Activated CD8-positive, alpha-beta T cell treated with anti-CD3 and anti-CD28 coated beads, Interleukin-2, amount 10 ng/mL, durations not matched to agents 7 days and 5 days (primary cell): ENCODE measurements around the gene KIAA0232. TPM values are rescaled to one million over a fixed set of nuclear protein-coding genes. Genes with fewer than 3 reads are reported as not detected.

Source experiments
- ATAC-seq: fragments of 150-1000 bp; cut with Tn5 transposase; one replicate; pipeline ENCODE4 v1.10.0; 2021; ENCODE audit warnings: moderate library complexity
- CTCF ChIA-PET: fragments of 350-600 bp; sonication (Branson Sonifier 250); formaldehyde crosslinking; loops from one replicate; lab custom pipeline; 2021; ENCODE audit warnings: antibody characterized with exemption; lab: Charles Lee
- POLR2A ChIA-PET: fragments of 350-600 bp; sonication (Branson Sonifier 250); formaldehyde crosslinking; loops from one replicate; lab custom pipeline; 2021; ENCODE audit warnings: antibody characterized with exemption; lab: Charles Lee
- DNase-seq: peaks from one replicate; pipeline ENCODE4 v3.0.0-alpha.2; 2020
- H3K27ac Mint-ChIP-seq: one replicate; pipeline ENCODE4 v1.8.0; 2021; ENCODE audit warnings: mild to moderate bottlenecking, mixed read lengths
- H3K27me3 Mint-ChIP-seq: one replicate; pipeline ENCODE4 v1.8.0; 2021; ENCODE audit warnings: low read depth, mixed read lengths
- H3K36me3 Mint-ChIP-seq: one replicate; pipeline ENCODE4 v1.8.0; 2021; ENCODE audit warnings: low read depth, mixed read lengths
- H3K4me1 Mint-ChIP-seq: one replicate; pipeline ENCODE4 v1.8.0; 2021; ENCODE audit warnings: low read depth, mixed read lengths
- H3K4me3 Mint-ChIP-seq: one replicate; pipeline ENCODE4 v1.8.0; 2021; ENCODE audit warnings: mild to moderate bottlenecking, mixed read lengths
- H3K9me3 Mint-ChIP-seq: one replicate; pipeline ENCODE4 v1.8.0; 2022; ENCODE audit warnings: mixed read lengths; ENCODE audit not compliant: insufficient read depth
- total RNA-seq, 2 experiments: library from RNA; stranded (reverse); gene quantifications; one replicate each; pipeline ENCODE4 v1.2.3, GENCODE V29; 2021

The KIAA0232 gene
- 10 to 100 TPM; 18.4 to 19.5 TPM for total RNA-seq

GRCh38 chr4:6782147-6782845 is at the start of gene KIAA0232:
Gene KIAA0232 (plus strand): TSS chr4:6782727. CDS start chr4:6824454, 41,727 bp downstream.
- H3K9me3 Mint-ChIP-seq: no peaks in the 10 kb centered on the region
- H3K4me3 Mint-ChIP-seq: peak within 1 kb of the TSS; percentile 84
- ATAC-seq (peak; percentile 80), DNase-seq (peak; percentile 89)
- ChIA-PET POLR2A (interaction anchor here (0.6 to 1.6 kb wide), 9 partner anchors 11 to 202 kb away, joined by 3 to 5 read pairs (median 3); partner anchors contain the start of gene BLOC1S4), CTCF (interaction anchor here (1.0 to 1.9 kb wide), 3 partner anchors 62 to 91 kb away, joined by 4 to 8 read pairs (median 7); partner anchors contain the start of gene BLOC1S4)
- peaks cover 7% of the 10 kb centered on the region for H3K36me3 Mint-ChIP-seq
- peaks cover 68% of the 10 kb centered on the region for H3K4me1 Mint-ChIP-seq
- H3K27ac Mint-ChIP-seq: peak within 1 kb of the TSS; percentile 77
- no peaks in the 10 kb centered on the region for H3K27me3 Mint-ChIP-seq

GRCh38 chr4:6733358-6734164 is 49.0 kb upstream of the KIAA0232 start:
- ATAC-seq: no peak

GRCh38 chr4:6734165-6734786 is 48.3 kb upstream of the KIAA0232 start:
- ChIA-PET CTCF (no interaction called here), POLR2A (interaction anchor here (1.2 kb wide), 1 partner anchor 60 kb away, joined by 3 read pairs; a partner anchor contains a TSS)
- H3K27me3 Mint-ChIP-seq: peaks cover 5% of the 10 kb centered on the region
- ATAC-seq (no peak), DNase-seq (no peak)
- H3K4me3 Mint-ChIP-seq: no peak overlapping the region
- H3K27ac Mint-ChIP-seq: no peak overlapping the region
- no peaks in the 10 kb centered on the region for H3K9me3 Mint-ChIP-seq
- H3K4me1 Mint-ChIP-seq: no peaks in the 10 kb centered on the region
- H3K36me3 Mint-ChIP-seq: no peaks in the 10 kb centered on the region

More at GRCh38 chr4:6733358-6734164, 49.0 kb upstream of the KIAA0232 start:
- CTCF ChIA-PET: no interaction called here
- POLR2A ChIA-PET: no interaction called here
- H3K9me3 Mint-ChIP-seq: no peaks in the 10 kb centered on the region
- no peaks in the 10 kb centered on the region for H3K36me3 Mint-ChIP-seq
- no peak overlapping the region for H3K27ac Mint-ChIP-seq
- H3K27me3 Mint-ChIP-seq: peaks cover 5% of the 10 kb centered on the region
- H3K4me1 Mint-ChIP-seq: no peaks in the 10 kb centered on the region
- no peak for DNase-seq
- no peak overlapping the region for H3K4me3 Mint-ChIP-seq

GRCh38 chr4:6739920-6740319 is 42.6 kb upstream of the KIAA0232 start:
- H3K27me3 Mint-ChIP-seq: peaks cover 7% of the 10 kb centered on the region
- no peak overlapping the region for H3K27ac Mint-ChIP-seq
- no peak for ATAC-seq
- no peaks in the 10 kb centered on the region for H3K36me3 Mint-ChIP-seq
- H3K4me3 Mint-ChIP-seq: no peak overlapping the region
- H3K4me1 Mint-ChIP-seq: peaks cover 3% of the 10 kb centered on the region
- CTCF ChIA-PET: no interaction called here
- no peaks in the 10 kb centered on the region for H3K9me3 Mint-ChIP-seq
- POLR2A ChIA-PET: no interaction called here
- no peak for DNase-seq

GRCh38 chr4:6740347-6740746 is 42.2 kb upstream of the KIAA0232 start:
- ChIA-PET CTCF (no interaction called here), POLR2A (no interaction called here)
- DNase-seq: no peak
- ATAC-seq: no peak
- peaks cover 7% of the 10 kb centered on the region for H3K27me3 Mint-ChIP-seq
- no peak overlapping the region for H3K4me3 Mint-ChIP-seq
- H3K36me3 Mint-ChIP-seq: no peaks in the 10 kb centered on the region
- H3K4me1 Mint-ChIP-seq: peaks cover 3% of the 10 kb centered on the region
- no peaks in the 10 kb centered on the region for H3K9me3 Mint-ChIP-seq
- no peak overlapping the region for H3K27ac Mint-ChIP-seq

GRCh38 chr4:6742507-6742906 is 40.0 kb upstream of the KIAA0232 start:
- ATAC-seq (no peak), DNase-seq (no peak)
- H3K27ac Mint-ChIP-seq: no peak overlapping the region
- peaks cover 5% of the 10 kb centered on the region for H3K27me3 Mint-ChIP-seq
- H3K9me3 Mint-ChIP-seq: no peaks in the 10 kb centered on the region
- ChIA-PET CTCF (interaction anchor here (2.6 kb wide), 1 partner anchor 131 kb away, joined by 9 read pairs; no protein-coding TSS in a partner anchor), POLR2A (no interaction called here)
- no peaks in the 10 kb centered on the region for H3K36me3 Mint-ChIP-seq
- no peak overlapping the region for H3K4me3 Mint-ChIP-seq
- H3K4me1 Mint-ChIP-seq: peaks cover 3% of the 10 kb centered on the region

- CTCF ChIA-PET: interaction anchor here (2.6 kb wide), 1 partner anchor 131 kb away, joined by 9 read pairs; no protein-coding TSS in a partner anchor
- H3K9me3 Mint-ChIP-seq: no peaks in the 10 kb centered on the region
- no peak for DNase-seq
- no peak for ATAC-seq
- peaks cover 5% of the 10 kb centered on the region for H3K27me3 Mint-ChIP-seq
- peaks cover 3% of the 10 kb centered on the region for H3K4me1 Mint-ChIP-seq
- no peaks in the 10 kb centered on the region for H3K36me3 Mint-ChIP-seq
- POLR2A ChIA-PET: no interaction called here
- no peak overlapping the region for H3K27ac Mint-ChIP-seq
- H3K4me3 Mint-ChIP-seq: no peak overlapping the region
Measured at GRCh38 chr4:6742989-6743388, 39.5 kb upstream of the KIAA0232 start.

- ATAC-seq (no peak), DNase-seq (no peak)
- Mint-ChIP-seq H3K4me1 (peaks cover 12% of the 10 kb centered on the region), H3K27me3 (no peaks in the 10 kb centered on the region), H3K4me3 (no peak overlapping the region), H3K27ac (no peak overlapping the region), H3K9me3 (no peaks in the 10 kb centered on the region), H3K36me3 (no peaks in the 10 kb centered on the region)
- POLR2A ChIA-PET: no interaction called here
- CTCF ChIA-PET: no interaction called here
Measured at GRCh38 chr4:6746721-6747293, 35.7 kb upstream of the KIAA0232 start.

- Mint-ChIP-seq H3K4me1 (peaks cover 15% of the 10 kb centered on the region), H3K27ac (no peak overlapping the region), H3K4me3 (no peak overlapping the region), H3K36me3 (no peaks in the 10 kb centered on the region), H3K27me3 (no peaks in the 10 kb centered on the region), H3K9me3 (no peaks in the 10 kb centered on the region)
- DNase-seq (no peak), ATAC-seq (no peak)
- ChIA-PET POLR2A (no interaction called here), CTCF (no interaction called here)
Measured at GRCh38 chr4:6747294-6748051, 35.1 kb upstream of the KIAA0232 start.

- H3K36me3 Mint-ChIP-seq: no peaks in the 10 kb centered on the region
- no peaks in the 10 kb centered on the region for H3K9me3 Mint-ChIP-seq
- H3K27ac Mint-ChIP-seq: no peak overlapping the region
- ChIA-PET CTCF (no interaction called here), POLR2A (interaction anchor here (1.0 kb wide), 1 partner anchor 21 kb away, joined by 4 read pairs; no protein-coding TSS in a partner anchor)
- H3K4me1 Mint-ChIP-seq: peaks cover 15% of the 10 kb centered on the region
- H3K4me3 Mint-ChIP-seq: no peak overlapping the region
- ATAC-seq (no peak), DNase-seq (no peak)
- no peaks in the 10 kb centered on the region for H3K27me3 Mint-ChIP-seq
Measured at GRCh38 chr4:6748286-6748685, 34.2 kb upstream of the KIAA0232 start.
